A549 (cell line): Measurements from ENCODE around the gene GNG8. TPM values are rescaled to one million over a fixed set of nuclear protein-coding genes. Genes with fewer than 3 reads are reported as not detected.

ENCODE experiments used
- ATAC-seq, 2 experiments: fragments of 200-7000 bp in 1 of 2; fragments of >200 bp in 1 of 2; cut with Nextera tagmentation in 1 of 2; cut with Tn5 transposase in 1 of 2; 3 replicates each; pipeline versions ENCODE4 v1.8.0 to v1.9.1; 2018 to 2020; ENCODE audit warnings: mild to moderate bottlenecking in 1 of 2, moderate library complexity in 1 of 2
- CTCF ChIA-PET: fragments of 300-600 bp; sonication (Branson Sonifier 250); formaldehyde crosslinking; extraction: SDS; loops from one replicate; lab custom pipeline; 2021; ENCODE audit warnings: antibody characterized with exemption, inconsistent platforms; lab: Yijun Ruan, JAX
- POLR2A ChIA-PET: fragments of 350-600 bp; formaldehyde crosslinking; extraction: SDS; loops from one replicate; lab custom pipeline; 2021; ENCODE audit warnings: antibody characterized with exemption, inconsistent platforms; lab: Yijun Ruan, JAX
- DNase-seq, 2 experiments: peaks; one replicate each; pipeline versions ENCODE4 v3.0.0 to v3.0.0-alpha.2; 2011 to 2016; ENCODE audit warnings: low read depth in 1 of 2, low spot score in 1 of 2
- FAIRE-seq: peaks from 2 replicates; lab custom pipeline; 2011; peaks lifted over from hg19 to GRCh38; lab: Jason Lieb, UNC
- H3K27ac ChIP-seq, 2 experiments: fragments of >200 bp; sonication (Bioruptor Twin); formaldehyde crosslinking; 3 replicates each; pipeline ENCODE4 v1.5.1; 2016 to 2017
- H3K4me1 ChIP-seq: fragments of >200 bp; sonication (Bioruptor Twin); formaldehyde crosslinking; 3 replicates; pipeline ENCODE4 v1.6.1; 2016
- H3K4me2 ChIP-seq: fragments of >200 bp; sonication (Bioruptor Twin); formaldehyde crosslinking; 3 replicates; pipeline ENCODE4 v1.6.1; 2016
- H3K4me3 ChIP-seq: fragments of >200 bp; sonication (Bioruptor Twin); formaldehyde crosslinking; 3 replicates; pipeline ENCODE4 v1.5.1; 2016
- H3K9me3 ChIP-seq: fragments of >200 bp; sonication (Bioruptor Twin); formaldehyde crosslinking; 3 replicates; pipeline ENCODE4 v1.6.1; 2016
- CBX8 ChIP-seq: fragments of 200-600 bp; sonication (generic); IDR thresholded peaks from 2 replicates; pipeline ENCODE4 v1.6.1; 2016
- CEBPB ChIP-seq, 2 experiments: fragments of >200 bp in 1 of 2; sonication (Bioruptor Twin) in 1 of 2; formaldehyde crosslinking in 1 of 2; IDR thresholded peaks; 2 replicates each; pipeline ENCODE4 v1.6.1; 2012 to 2016
- CTCF ChIP-seq: fragments of >200 bp; sonication (Bioruptor Twin); formaldehyde crosslinking; IDR thresholded peaks from 3 replicates; pipeline ENCODE4 v1.5.1; 2016
- EHF ChIP-seq: fragments of 250-450 bp; sonication (Bioruptor Pico); IDR thresholded peaks from 2 replicates; pipeline ENCODE4 v1.5.0; 2020; ENCODE audit warnings: mild to moderate bottlenecking
- EP300 ChIP-seq, 2 experiments: fragments of >200 bp; sonication (Bioruptor Twin); formaldehyde crosslinking; IDR thresholded peaks; 2 replicates in 1 of 2; 3 replicates in 1 of 2; pipeline ENCODE4 v1.6.1; 2016 to 2017
- ESRRA ChIP-seq: fragments of 150-350 bp; IDR thresholded peaks from 2 replicates; pipeline ENCODE4 v1.6.1; 2014; ENCODE audit warnings: mild to moderate bottlenecking, low read length, borderline replicate concordance
- FOSL2 ChIP-seq, 2 experiments: fragments of 450-650 bp in 1 of 2; fragments of >200 bp in 1 of 2; sonication (Bioruptor Twin) in 1 of 2; formaldehyde crosslinking; IDR thresholded peaks; 2 replicates each; pipeline versions ENCODE4 v1.5.0 to v1.6.1; 2016 to 2020; ENCODE audit warnings: mild to moderate bottlenecking in 1 of 2, moderate library complexity in 1 of 2
- GATA3 ChIP-seq: IDR thresholded peaks from 2 replicates; pipeline ENCODE4 v1.6.1; 2012; ENCODE audit warnings: borderline replicate concordance
- HDAC2 ChIP-seq: fragments of 200-600 bp; sonication (generic); IDR thresholded peaks from 2 replicates; pipeline ENCODE4 v1.6.1; 2016
- HEYL ChIP-seq: fragments of 250-450 bp; sonication (Bioruptor Pico); IDR thresholded peaks from 2 replicates; pipeline ENCODE4 v1.8.0; 2021; ENCODE audit warnings: mild to moderate bottlenecking, moderate library complexity
- HOXB13 ChIP-seq: fragments of 250-450 bp; sonication (Bioruptor Pico); IDR thresholded peaks from 2 replicates; pipeline ENCODE4 v1.5.0; 2020; ENCODE audit warnings: low read depth, mild to moderate bottlenecking, moderate library complexity
- MAFK ChIP-seq: fragments of 450-650 bp; IDR thresholded peaks from 2 replicates; pipeline ENCODE4 v1.6.1; 2014; ENCODE audit not compliant: partially characterized antibody
- MAX ChIP-seq: IDR thresholded peaks from 2 replicates; pipeline ENCODE4 v1.6.1; 2012
- NPAS2 ChIP-seq: fragments of 250-450 bp; sonication (Bioruptor Pico); IDR thresholded peaks from 2 replicates; pipeline ENCODE4 v1.8.0; 2022; ENCODE audit warnings: mild to moderate bottlenecking, moderate library complexity, borderline replicate concordance
- NR3C1 ChIP-seq: fragments of >200 bp; sonication (Bioruptor Twin); formaldehyde crosslinking; IDR thresholded peaks from 3 replicates; pipeline ENCODE4 v1.6.1; 2017
- PHF8 ChIP-seq: fragments of 200-600 bp; sonication (generic); IDR thresholded peaks from 2 replicates; pipeline ENCODE4 v1.6.1; 2016; ENCODE audit warnings: low read depth, mild to moderate bottlenecking, antibody characterized with exemption, moderate library complexity, borderline replicate concordance
- POLR2A ChIP-seq: IDR thresholded peaks from 2 replicates; pipeline ENCODE4 v1.6.1; 2012; ENCODE audit warnings: mild to moderate bottlenecking, low read length
- RAD21 ChIP-seq, 2 experiments: fragments of >200 bp in 1 of 2; sonication (Bioruptor Twin) in 1 of 2; formaldehyde crosslinking in 1 of 2; IDR thresholded peaks in 1 of 2; conservative IDR thresholded peaks in 1 of 2; 2 replicates in 1 of 2; 3 replicates in 1 of 2; pipeline ENCODE4 v1.6.1; 2012 to 2018; ENCODE audit warnings: inconsistent platforms in 1 of 2
- REST ChIP-seq: fragments of 200-600 bp; sonication (generic); IDR thresholded peaks from 2 replicates; pipeline ENCODE4 v1.6.1; 2016; ENCODE audit warnings: antibody characterized with exemption, mild to moderate bottlenecking, moderate library complexity
- RNF2 ChIP-seq: fragments of 200-600 bp; sonication (generic); IDR thresholded peaks from 2 replicates; pipeline ENCODE4 v1.6.1; 2016; ENCODE audit warnings: low read depth, mild to moderate bottlenecking, antibody characterized with exemption, moderate library complexity, borderline replicate concordance
- WGBS: methylation state at CpG from one replicate; pipeline ENCODE4 v1.1.6; 2017; ENCODE audit errors: missing lambda C conversion rate; 5-methylcytosine and 5-hydroxymethylcytosine counted together
- polyA plus RNA-seq, 4 experiments: library from polyadenylated mRNA; depleted of rRNA in 3 of 4; stranded (reverse); fragments of >200 nt; fragmentation: RNase III in 1 of 4; extraction: RNeasy Plus Mini Kit Qiagen cat#74134 plus additional on column Dnase treatment in 1 of 4; gene quantifications; 2 replicates in 3 of 4; 3 replicates in 1 of 4; pipeline ENCODE4 v1.2.3, GENCODE V29; 2011 to 2017
- TF ChIP-seq, protein P1 (sequence below): fragments of 150-350 bp; IDR thresholded peaks from 2 replicates; pipeline ENCODE4 v1.6.1; 2014; ENCODE audit warnings: low read depth, mild to moderate bottlenecking, low read length

The GNG8 gene
- polyA plus RNA-seq, 2 of the 4 experiments (the other 2 are of a cell fraction): not detected

GRCh38 chr19:46591870-46592269 lies 44.1 kb downstream of the GNG8 start:
- no peak overlapping the region for H3K4me2 ChIP-seq
- no peak overlapping the region for H3K27ac ChIP-seq
- no peak for FAIRE-seq
- no peak overlapping the region for H3K4me3 ChIP-seq
- H3K4me1 ChIP-seq: no peaks in the 10 kb centered on the region
- 89% methylated on average over 3 of the region's 3 CpGs for WGBS
- ATAC-seq: no peak
- CTCF ChIA-PET: interaction anchor here (0.7 to 34.1 kb wide), 2 partner anchors 25 to 32 kb away, joined by 3 to 737 read pairs; partner anchors contain the start of genes GNG8 and PTGIR
- POLR2A ChIA-PET: interaction anchor here (1.8 kb wide), 1 partner anchor 9 kb away, joined by 11 read pairs; the partner anchor contains the start of gene CALM3
- H3K9me3 ChIP-seq: no peaks in the 10 kb centered on the region
- no peak for TF ChIP-seq RNF2
- TF ChIP-seq GATA3: no peak
- TF ChIP-seq EHF (CRISPR knock-in tag): no peak
- TF ChIP-seq HEYL (CRISPR knock-in tag): no peak
- no peak for TF ChIP-seq CEBPB (IDR thresholded peaks at IDR 0.05)
- TF ChIP-seq REST: no peak
- TF ChIP-seq, protein P1, sequence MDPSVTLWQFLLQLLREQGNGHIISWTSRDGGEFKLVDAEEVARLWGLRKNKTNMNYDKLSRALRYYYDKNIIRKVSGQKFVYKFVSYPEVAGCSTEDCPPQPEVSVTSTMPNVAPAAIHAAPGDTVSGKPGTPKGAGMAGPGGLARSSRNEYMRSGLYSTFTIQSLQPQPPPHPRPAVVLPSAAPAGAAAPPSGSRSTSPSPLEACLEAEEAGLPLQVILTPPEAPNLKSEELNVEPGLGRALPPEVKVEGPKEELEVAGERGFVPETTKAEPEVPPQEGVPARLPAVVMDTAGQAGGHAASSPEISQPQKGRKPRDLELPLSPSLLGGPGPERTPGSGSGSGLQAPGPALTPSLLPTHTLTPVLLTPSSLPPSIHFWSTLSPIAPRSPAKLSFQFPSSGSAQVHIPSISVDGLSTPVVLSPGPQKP: no peak
- TF ChIP-seq MAFK: no peak
- no peak for TF ChIP-seq NPAS2 (CRISPR knock-in tag)
- TF ChIP-seq MAX: no peak
- no peak for TF ChIP-seq NR3C1
- no peak for TF ChIP-seq HDAC2
- TF ChIP-seq FOSL2 (IDR thresholded peaks at IDR 0.05): no peak
- TF ChIP-seq FOSL2 (CRISPR knock-in tag; IDR thresholded peaks at IDR 0.05): no peak
- TF ChIP-seq POLR2A: no peak
- no peak for TF ChIP-seq EP300 (IDR thresholded peaks at IDR 0.05)
- no peak for TF ChIP-seq PHF8
- no peak for TF ChIP-seq CTCF
- no peak for TF ChIP-seq ESRRA
- TF ChIP-seq CBX8: no peak
- TF ChIP-seq RAD21 (conservative IDR thresholded peaks at IDR 0.05 in 1 of 2, IDR thresholded peaks at IDR 0.05 in 1 of 2): no peak
- DNase-seq: no peak

DNA sequence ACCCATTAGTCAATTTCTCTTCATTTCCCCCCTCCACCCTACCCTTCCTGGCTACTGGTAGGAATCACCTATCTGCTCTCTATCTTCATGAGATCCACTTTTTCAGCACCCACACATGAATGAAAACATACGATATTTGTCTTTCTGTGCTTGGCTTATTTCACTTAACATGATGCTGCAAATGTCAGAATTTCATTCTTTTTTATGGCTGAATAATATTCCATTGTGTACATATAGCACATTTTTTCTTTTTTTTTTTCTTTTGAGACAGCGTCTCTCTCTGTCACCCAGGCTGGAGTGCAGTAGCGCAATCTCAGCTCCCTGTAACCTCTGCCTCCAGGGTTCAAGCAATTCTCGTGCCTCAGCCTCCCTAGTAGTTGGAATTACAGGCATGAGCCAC lies 44.7 kb downstream of the GNG8 start:
- ChIA-PET POLR2A (interaction anchor here (1.8 kb wide), 1 partner anchor 9 kb away, joined by 11 read pairs; the partner anchor contains the start of gene CALM3), CTCF (interaction anchor here (1.0 to 34.1 kb wide), 2 partner anchors 11 to 32 kb away, joined by 3 to 737 read pairs; partner anchors contain the start of genes GNG8 and PTGIR)
- no peak for DNase-seq

More for the DNA sequence above, 44.7 kb downstream of the GNG8 start:
- ATAC-seq (no peak), FAIRE-seq (no peak)
- Histone ChIP-seq H3K9me3 (no peaks in the 10 kb centered on the region), H3K4me1 (no peaks in the 10 kb centered on the region), H3K27ac (no peak overlapping the region), H3K4me2 (no peak overlapping the region), H3K4me3 (no peak overlapping the region)
- TF ChIP-seq HOXB13 (CRISPR knock-in tag): no peak
- WGBS: 62% methylated on average over 4 of the region's 4 CpGs
